Neural crest cell (in vitro differentiated cells): Measurements from ENCODE around the gene ZNF574. TPM values are rescaled to one million over a fixed set of nuclear protein-coding genes. Genes with fewer than 3 reads are reported as not detected.

Experiments used
- DNase-seq: peaks from one replicate; pipeline ENCODE4 v3.0.0; 2021; ENCODE audit warnings: low read depth, mixed read lengths, low spot score
- H3K27ac Mint-ChIP-seq: one replicate; pipeline ENCODE4 v1.8.0; 2021; ENCODE audit warnings: mild to moderate bottlenecking, mixed read lengths; ENCODE audit not compliant: unreplicated experiment
- H3K27me3 Mint-ChIP-seq: 2 replicates; pipeline ENCODE4 v1.8.0; 2021; ENCODE audit warnings: low read depth, mild to moderate bottlenecking, mixed read lengths
- H3K36me3 Mint-ChIP-seq: 2 replicates; pipeline ENCODE4 v1.8.0; 2021; ENCODE audit warnings: low read depth, mild to moderate bottlenecking, mixed read lengths
- H3K4me1 Mint-ChIP-seq: 2 replicates; pipeline ENCODE4 v1.8.0; 2021; ENCODE audit warnings: mixed read lengths
- H3K4me3 Mint-ChIP-seq: one replicate; pipeline ENCODE4 v1.8.0; 2021; ENCODE audit warnings: mild to moderate bottlenecking, mixed read lengths
- H3K9me3 Mint-ChIP-seq: 2 replicates; pipeline ENCODE4 v1.8.0; 2021; ENCODE audit warnings: mixed read lengths
- CTCF ChIP-seq: fragments of 200-600 bp; sonication (generic); conservative IDR thresholded peaks from 2 replicates; pipeline ENCODE4 v1.5.0; 2021; ENCODE audit warnings: antibody characterized with exemption, mild to moderate bottlenecking
- total RNA-seq: library from RNA; stranded (reverse); gene quantifications from 2 replicates; pipeline ENCODE4 v1.2.1, GENCODE V29; 2021

ZNF574 gene
- total RNA-seq, 1 donor from 2014 or later = 26.0 TPM

- H3K27me3 Mint-ChIP-seq = peaks cover 12% of the 10 kb centered on the region
- no peaks in the 10 kb centered on the region for H3K9me3 Mint-ChIP-seq
- H3K27ac Mint-ChIP-seq = no peak overlapping the region
- no peak overlapping the region for H3K4me3 Mint-ChIP-seq
- no peak for DNase-seq
- H3K36me3 Mint-ChIP-seq = no peaks in the 10 kb centered on the region
- TF ChIP-seq CTCF = no peak
- peaks cover 9% of the 10 kb centered on the region for H3K4me1 Mint-ChIP-seq
These were observed 35.4 kb downstream of the ZNF574 start for GRCh38 chr19:42111384-42111783.

- no peak overlapping the region for H3K27ac Mint-ChIP-seq
- peaks cover 9% of the 10 kb centered on the region for H3K4me1 Mint-ChIP-seq
- no peak for DNase-seq
- no peaks in the 10 kb centered on the region for H3K36me3 Mint-ChIP-seq
- no peaks in the 10 kb centered on the region for H3K9me3 Mint-ChIP-seq
- TF ChIP-seq CTCF = no peak
- no peak overlapping the region for H3K4me3 Mint-ChIP-seq
- H3K27me3 Mint-ChIP-seq = peaks cover 9% of the 10 kb centered on the region
These were observed 35.8 kb downstream of the ZNF574 start for GRCh38 chr19:42111811-42112210.

- H3K27me3 Mint-ChIP-seq = peaks cover 3% of the 10 kb centered on the region
- no peak overlapping the region for H3K4me3 Mint-ChIP-seq
- no peaks in the 10 kb centered on the region for H3K9me3 Mint-ChIP-seq
- no peak for DNase-seq
- no peaks in the 10 kb centered on the region for H3K36me3 Mint-ChIP-seq
- no peak for TF ChIP-seq CTCF
- H3K4me1 Mint-ChIP-seq = peaks cover 9% of the 10 kb centered on the region
- peak overlapping the region; percentile 20 for H3K27ac Mint-ChIP-seq
These were observed 37.8 kb downstream of the ZNF574 start for GRCh38 chr19:42113641-42114348.

- DNase-seq = no peak
- H3K9me3 Mint-ChIP-seq = no peaks in the 10 kb centered on the region
- H3K36me3 Mint-ChIP-seq = no peaks in the 10 kb centered on the region
- no peak overlapping the region for H3K27ac Mint-ChIP-seq
- H3K4me1 Mint-ChIP-seq = peaks cover 9% of the 10 kb centered on the region
- H3K4me3 Mint-ChIP-seq = no peak overlapping the region
- no peak for TF ChIP-seq CTCF
- peaks cover 3% of the 10 kb centered on the region for H3K27me3 Mint-ChIP-seq
These were observed 38.4 kb downstream of the ZNF574 start for GRCh38 chr19:42114412-42114811.

GRCh38 chr19:42115219-42115618 is 39.3 kb downstream of the ZNF574 start:
- Mint-ChIP-seq H3K36me3 (no peaks in the 10 kb centered on the region), H3K27me3 (peaks cover 3% of the 10 kb centered on the region), H3K4me3 (no peak overlapping the region), H3K27ac (no peak overlapping the region), H3K4me1 (peaks cover 9% of the 10 kb centered on the region), H3K9me3 (no peaks in the 10 kb centered on the region)
- DNase-seq = no peak
- TF ChIP-seq CTCF = no peak
